Adrenal gland (tissue), 12 donors: ENCODE data around the gene SHISAL1. TPM values are rescaled to one million over a fixed set of nuclear protein-coding genes. Genes with fewer than 3 reads are reported as not detected.

Source experiments
- DNase-seq, 7 donors: peaks; one replicate each; pipeline ENCODE4 v3.0.0-alpha.2; 2019 to 2020
- H3K27ac ChIP-seq, 5 donors: fragments of 200-600 bp; sonication (generic) in 4 of 5; 1 replicate in 3 of 5; 2 replicates in 2 of 5; pipeline versions ENCODE4 v1.5.1 to v1.8.0; 2016 to 2020; ENCODE audit warnings: mild to moderate bottlenecking in 1 of 5
- H3K27me3 ChIP-seq: fragments of 200-600 bp; 2 replicates; pipeline ENCODE4 v1.8.0; 2021
- H3K36me3 ChIP-seq, 2 donors: fragments of 200-600 bp; replicated peaks in 1 of 2; 1 replicate in 1 of 2; 2 replicates in 1 of 2; pipeline versions ENCODE4 v1.5.1 to v1.8.0; 2018 to 2022
- H3K4me1 ChIP-seq, 2 donors: fragments of 200-600 bp; replicated peaks in 1 of 2; 1 replicate in 1 of 2; 2 replicates in 1 of 2; pipeline versions ENCODE4 v1.5.1 to v1.8.0; 2018 to 2021
- H3K4me3 ChIP-seq, 4 donors: fragments of 200-600 bp; sonication (generic) in 3 of 4; one replicate each; pipeline ENCODE4 v1.5.1; 2016 to 2018
- H3K9me3 ChIP-seq, 3 donors: fragments of 200-600 bp; sonication (generic) in 1 of 3; replicated peaks in 1 of 3; 1 replicate in 2 of 3; 2 replicates in 1 of 3; pipeline versions ENCODE4 v1.5.1 to v1.8.0; 2016 to 2021
- POLR2A ChIP-seq, 2 donors: fragments of 450-650 bp; IDR thresholded peaks; one replicate each; pipeline ENCODE4 v1.6.1; 2017; ENCODE audit warnings: antibody characterized with exemption in 2 of 2, mild to moderate bottlenecking in 2 of 2, moderate library complexity in 1 of 2
- WGBS, 4 donors: extraction: QIAGEN DNeasy Blood & Tissue Kit in 2 of 4; methylation state at CpG; one replicate each; pipeline versions ENCODE4 v1.1.5 to v1.1.7; 2013 to 2017; 5-methylcytosine and 5-hydroxymethylcytosine counted together
- intact Hi-C, 2 donors: fragments of 100-400 bp; cut with DNase I; formaldehyde crosslinking; loops; one replicate each; pipeline versions ENCODE4 v1.14.1 to v1.15.0; 2022 to 2023
- polyA plus RNA-seq, 3 donors: library from polyadenylated mRNA; stranded (reverse); fragments of 200-250 nt in 2 of 3; fragments of 350-450 nt in 1 of 3; fragmentation: Illumina TruSeq in 1 of 3; extraction: RNeasy Lipid Tissue Mini Kit (QIAGEN cat#74804) in 1 of 3; gene quantifications; one replicate each; pipeline ENCODE4 v1.2.3, GENCODE V29; 2013 to 2014
- total RNA-seq, 9 donors: library from RNA; depleted of rRNA in 4 of 9; stranded (reverse); fragments of >200 nt in 4 of 9; fragments of 120-200 nt in 1 of 9; fragmentation: NEBNext Ultra II Directional in 1 of 9; extraction: Animal tissue kit (Norgen Biotek cat#: 25700) in 1 of 9; gene quantifications; one replicate each; pipeline versions ENCODE4 v1.1.0 to v1.2.4, GENCODE V29; 2013 to 2023
- TF ChIP-seq, protein P1 (sequence below), 6 experiments: fragments of 450-650 bp in 4 of 6; fragments of 200-600 bp in 2 of 6; sonication (generic) in 1 of 6; IDR thresholded peaks; 1 replicate in 5 of 6; 2 replicates in 1 of 6; pipeline versions ENCODE4 v1.5.1 to v1.8.0; 2016 to 2021; ENCODE audit warnings: antibody characterized with exemption in 6 of 6, mild to moderate bottlenecking in 2 of 6, moderate library complexity in 1 of 6
- donor health status: healthy with polysubstance abuse.
- donor health status: Bipolar disorder and iron deficiency.
- donor health status: DM: yes; HTN: yes; CAD: no.
- donor health status: DM: no; HTN: no; CAD: no.
- donor health status: DM: no; HTN: no; CAD: no.
- donor health status: DM: yes; HTN: yes; CAD: no.

Gene SHISAL1
- total and polyA plus RNA-seq, 12 donors = 0.33 to 2.4 (median 1.0) TPM

DNA sequence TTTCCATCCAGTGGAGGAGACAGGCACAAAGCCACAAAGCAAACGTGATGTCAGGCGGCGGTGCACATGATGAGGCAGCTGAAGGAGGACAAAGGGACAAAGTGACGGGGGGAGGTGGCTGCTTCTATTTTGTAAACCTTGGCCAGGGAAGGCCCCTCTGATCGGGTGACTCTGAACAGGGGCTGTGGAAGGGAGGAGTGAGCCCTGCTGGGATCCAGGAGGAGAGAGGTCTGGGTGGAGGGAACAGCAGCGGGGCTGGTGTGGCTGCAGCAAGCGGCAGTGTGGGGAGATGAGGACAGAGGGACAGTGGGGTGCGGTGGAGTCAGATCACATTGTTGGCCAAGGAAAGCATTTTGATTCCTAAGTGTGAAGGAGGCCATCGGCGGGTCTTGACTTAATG lies 36.7 kb downstream of the SHISAL1 start:
- Histone ChIP-seq H3K36me3 (no peaks in the 10 kb centered on the region), H3K4me1 (no peaks in the 10 kb centered on the region), H3K27me3 (no peaks in the 10 kb centered on the region), H3K9me3 (no peaks in the 10 kb centered on the region), H3K27ac (no peak overlapping the region), H3K4me3 (no peak overlapping the region)
- WGBS, 4 donors = 79 to 85% (median 81%) methylated on average over 10 of the region's 10 CpGs
- intact Hi-C loops = no loop called here
- no peak for DNase-seq
- TF ChIP-seq, protein P1, sequence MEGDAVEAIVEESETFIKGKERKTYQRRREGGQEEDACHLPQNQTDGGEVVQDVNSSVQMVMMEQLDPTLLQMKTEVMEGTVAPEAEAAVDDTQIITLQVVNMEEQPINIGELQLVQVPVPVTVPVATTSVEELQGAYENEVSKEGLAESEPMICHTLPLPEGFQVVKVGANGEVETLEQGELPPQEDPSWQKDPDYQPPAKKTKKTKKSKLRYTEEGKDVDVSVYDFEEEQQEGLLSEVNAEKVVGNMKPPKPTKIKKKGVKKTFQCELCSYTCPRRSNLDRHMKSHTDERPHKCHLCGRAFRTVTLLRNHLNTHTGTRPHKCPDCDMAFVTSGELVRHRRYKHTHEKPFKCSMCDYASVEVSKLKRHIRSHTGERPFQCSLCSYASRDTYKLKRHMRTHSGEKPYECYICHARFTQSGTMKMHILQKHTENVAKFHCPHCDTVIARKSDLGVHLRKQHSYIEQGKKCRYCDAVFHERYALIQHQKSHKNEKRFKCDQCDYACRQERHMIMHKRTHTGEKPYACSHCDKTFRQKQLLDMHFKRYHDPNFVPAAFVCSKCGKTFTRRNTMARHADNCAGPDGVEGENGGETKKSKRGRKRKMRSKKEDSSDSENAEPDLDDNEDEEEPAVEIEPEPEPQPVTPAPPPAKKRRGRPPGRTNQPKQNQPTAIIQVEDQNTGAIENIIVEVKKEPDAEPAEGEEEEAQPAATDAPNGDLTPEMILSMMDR (IDR thresholded peaks at IDR 0.05) = no peak
- TF ChIP-seq POLR2A (IDR thresholded peaks at IDR 0.05) = no peak

DNA sequence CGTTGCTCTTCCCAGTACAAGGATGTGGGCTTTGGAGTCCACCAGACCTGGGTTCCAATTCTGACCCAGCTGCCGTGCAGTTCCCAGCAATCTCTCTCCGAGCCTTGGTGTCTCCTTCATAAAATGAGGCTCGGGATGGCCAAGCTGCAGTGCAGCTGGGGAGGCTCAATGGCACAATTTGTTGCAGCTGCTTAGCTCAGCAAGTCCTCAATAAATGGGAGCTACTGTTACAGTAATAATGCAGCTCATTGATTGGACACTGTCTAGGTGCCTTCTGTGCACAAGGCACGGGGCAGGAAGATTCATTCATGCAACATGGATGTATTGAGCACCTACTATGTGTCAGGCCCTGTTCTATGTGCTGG lies 37.1 kb downstream of the SHISAL1 start:
- no peaks in the 10 kb centered on the region for H3K36me3 ChIP-seq
- 61 to 84% (median 73%) methylated on average over 4 to 5 of the region's 5 CpGs for WGBS, 4 donors
- H3K4me1 ChIP-seq = no peaks in the 10 kb centered on the region
- no peak overlapping the region for H3K4me3 ChIP-seq
- no peak for DNase-seq
- H3K27me3 ChIP-seq = no peaks in the 10 kb centered on the region
- TF ChIP-seq POLR2A (IDR thresholded peaks at IDR 0.05) = no peak
- TF ChIP-seq, protein P1 (IDR thresholded peaks at IDR 0.05) = no peak
- intact Hi-C loops = no loop called here
- no peaks in the 10 kb centered on the region for H3K9me3 ChIP-seq
- no peak overlapping the region for H3K27ac ChIP-seq

DNA sequence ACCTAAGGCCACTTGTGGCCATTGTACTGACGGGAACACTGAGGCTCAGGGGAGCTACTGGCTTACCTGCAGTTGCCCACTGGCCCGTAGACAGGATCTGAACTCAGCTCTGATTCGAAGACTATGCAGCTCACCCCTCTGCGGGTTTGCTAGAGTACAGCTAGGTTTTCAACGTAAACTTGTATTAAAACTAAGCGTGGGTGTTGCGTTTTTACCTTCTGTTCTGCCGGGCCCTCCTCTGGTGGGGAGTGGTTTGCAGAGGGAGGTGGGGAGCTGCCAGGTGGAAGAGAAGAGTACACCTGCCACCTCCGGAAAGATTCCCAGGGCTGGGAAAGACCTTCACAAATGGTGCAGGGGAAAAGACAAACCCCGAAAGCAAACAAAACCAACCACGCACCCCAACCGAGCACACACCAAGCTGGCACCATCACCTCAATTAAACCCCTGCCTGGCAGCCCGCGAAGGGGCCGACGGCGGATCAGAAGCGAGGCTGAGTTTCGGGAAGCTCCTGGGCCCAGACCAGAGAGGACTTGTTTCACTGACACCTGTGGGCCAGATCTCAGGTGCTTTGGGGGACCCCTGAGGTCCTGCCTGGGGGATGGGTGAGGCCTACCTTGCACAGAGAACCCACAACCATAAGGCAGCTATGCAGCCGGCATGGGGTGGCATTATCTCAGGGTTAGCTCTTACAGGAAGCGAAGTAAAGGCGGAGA lies 37.7 kb downstream of the SHISAL1 start:
- 83 to 93% (median 91%) methylated on average over 20 to 22 of the region's 22 CpGs for whole genome bisulfite sequencing, 4 donors
- intact Hi-C loops = no loop called here
- TF ChIP-seq, protein P1 (IDR thresholded peaks at IDR 0.05) = no peak
- no peak for TF ChIP-seq POLR2A (IDR thresholded peaks at IDR 0.05)

DNA sequence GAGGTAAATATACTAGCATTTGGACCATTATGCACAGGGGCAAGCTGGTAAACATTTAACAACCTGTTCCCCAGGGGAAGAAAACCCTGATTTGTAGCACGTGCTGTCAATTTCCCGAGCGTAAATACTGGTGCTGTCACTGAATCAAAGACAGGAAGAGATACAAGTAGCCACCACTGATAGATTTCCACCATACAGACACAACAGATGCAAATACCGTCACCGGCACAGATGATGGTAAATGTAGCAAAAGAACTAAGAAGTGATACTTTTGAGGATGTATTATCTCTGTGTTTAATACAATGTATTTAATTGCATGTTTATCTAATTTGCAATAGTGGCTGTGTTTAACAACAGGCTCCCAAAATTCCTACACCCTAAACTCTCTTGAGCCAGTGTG lies 39.6 kb downstream of the SHISAL1 start:
- H3K4me3 ChIP-seq = no peak overlapping the region
- H3K27ac ChIP-seq = no peak overlapping the region
- no peak for DNase-seq
- no peaks in the 10 kb centered on the region for H3K27me3 ChIP-seq
- 68 to 74% (median 71%) methylated on average over 5 of the region's 5 CpGs for WGBS, 4 donors
- intact Hi-C loops = no loop called here
- no peaks in the 10 kb centered on the region for H3K9me3 ChIP-seq
- H3K4me1 ChIP-seq = no peaks in the 10 kb centered on the region
- TF ChIP-seq, protein P1 (IDR thresholded peaks at IDR 0.05) = no peak
- no peaks in the 10 kb centered on the region for H3K36me3 ChIP-seq

More for the DNA sequence above, 37.7 kb downstream of the SHISAL1 start:
- no peaks in the 10 kb centered on the region for H3K9me3 ChIP-seq
- H3K27ac ChIP-seq = no peak overlapping the region
- no peak overlapping the region for H3K4me3 ChIP-seq
- DNase-seq = no peak
- H3K4me1 ChIP-seq = no peaks in the 10 kb centered on the region
- H3K27me3 ChIP-seq = no peaks in the 10 kb centered on the region
- H3K36me3 ChIP-seq = no peaks in the 10 kb centered on the region
